Type B pancreatic cell (in vitro differentiated cells): ENCODE data around the gene PIWIL4. TPM values are rescaled to one million over a fixed set of nuclear protein-coding genes. Genes with fewer than 3 reads are reported as not detected.

Experiments
- DNase-seq: peaks from one replicate; pipeline ENCODE4 v3.0.0; 2021; ENCODE audit warnings: mixed read lengths; ENCODE audit not compliant: unreplicated experiment; ENCODE audit errors: extremely low spot score
- H3K27ac Mint-ChIP-seq: 2 replicates; pipeline ENCODE4 v1.8.0; 2021; ENCODE audit warnings: mild to moderate bottlenecking, mixed read lengths
- H3K27me3 Mint-ChIP-seq: 2 replicates; pipeline ENCODE4 v1.8.0; 2021; ENCODE audit warnings: mixed read lengths
- H3K36me3 Mint-ChIP-seq: 2 replicates; pipeline ENCODE4 v1.8.0; 2021; ENCODE audit warnings: mixed read lengths
- H3K4me1 Mint-ChIP-seq: one replicate; pipeline ENCODE4 v1.8.0; 2021; ENCODE audit warnings: mixed read lengths; ENCODE audit not compliant: unreplicated experiment
- H3K4me3 Mint-ChIP-seq: 2 replicates; pipeline ENCODE4 v1.8.0; 2021; ENCODE audit warnings: mild to moderate bottlenecking, mixed read lengths
- H3K9me3 Mint-ChIP-seq: 2 replicates; pipeline ENCODE4 v1.8.0; 2021; ENCODE audit warnings: mixed read lengths
- total RNA-seq: library from RNA; stranded (reverse); gene quantifications from 2 replicates; pipeline ENCODE4 v1.2.1, GENCODE V29; 2021; ENCODE audit warnings: low replicate concordance
- TF ChIP-seq, protein P1 (sequence below): fragments of 200-600 bp; sonication (generic); conservative IDR thresholded peaks from 2 replicates; pipeline ENCODE4 v1.5.0; 2021; ENCODE audit warnings: antibody characterized with exemption, mild to moderate bottlenecking

PIWIL4 gene
- total RNA-seq, 1 donor from 2014 or later = 4.2 TPM

- Mint-ChIP-seq H3K9me3 (no peaks in the 10 kb centered on the region), H3K36me3 (peaks cover 11% of the 10 kb centered on the region), H3K27ac (peak overlapping the region; percentile 17), H3K4me1 (peaks cover 12% of the 10 kb centered on the region), H3K4me3 (no peak overlapping the region), H3K27me3 (no peaks in the 10 kb centered on the region)
- no peak for DNase-seq
- TF ChIP-seq, protein P1, sequence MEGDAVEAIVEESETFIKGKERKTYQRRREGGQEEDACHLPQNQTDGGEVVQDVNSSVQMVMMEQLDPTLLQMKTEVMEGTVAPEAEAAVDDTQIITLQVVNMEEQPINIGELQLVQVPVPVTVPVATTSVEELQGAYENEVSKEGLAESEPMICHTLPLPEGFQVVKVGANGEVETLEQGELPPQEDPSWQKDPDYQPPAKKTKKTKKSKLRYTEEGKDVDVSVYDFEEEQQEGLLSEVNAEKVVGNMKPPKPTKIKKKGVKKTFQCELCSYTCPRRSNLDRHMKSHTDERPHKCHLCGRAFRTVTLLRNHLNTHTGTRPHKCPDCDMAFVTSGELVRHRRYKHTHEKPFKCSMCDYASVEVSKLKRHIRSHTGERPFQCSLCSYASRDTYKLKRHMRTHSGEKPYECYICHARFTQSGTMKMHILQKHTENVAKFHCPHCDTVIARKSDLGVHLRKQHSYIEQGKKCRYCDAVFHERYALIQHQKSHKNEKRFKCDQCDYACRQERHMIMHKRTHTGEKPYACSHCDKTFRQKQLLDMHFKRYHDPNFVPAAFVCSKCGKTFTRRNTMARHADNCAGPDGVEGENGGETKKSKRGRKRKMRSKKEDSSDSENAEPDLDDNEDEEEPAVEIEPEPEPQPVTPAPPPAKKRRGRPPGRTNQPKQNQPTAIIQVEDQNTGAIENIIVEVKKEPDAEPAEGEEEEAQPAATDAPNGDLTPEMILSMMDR = no peak
Measured at GRCh38 chr11:94581926-94582325, 14.8 kb downstream of the PIWIL4 start.

DNA sequence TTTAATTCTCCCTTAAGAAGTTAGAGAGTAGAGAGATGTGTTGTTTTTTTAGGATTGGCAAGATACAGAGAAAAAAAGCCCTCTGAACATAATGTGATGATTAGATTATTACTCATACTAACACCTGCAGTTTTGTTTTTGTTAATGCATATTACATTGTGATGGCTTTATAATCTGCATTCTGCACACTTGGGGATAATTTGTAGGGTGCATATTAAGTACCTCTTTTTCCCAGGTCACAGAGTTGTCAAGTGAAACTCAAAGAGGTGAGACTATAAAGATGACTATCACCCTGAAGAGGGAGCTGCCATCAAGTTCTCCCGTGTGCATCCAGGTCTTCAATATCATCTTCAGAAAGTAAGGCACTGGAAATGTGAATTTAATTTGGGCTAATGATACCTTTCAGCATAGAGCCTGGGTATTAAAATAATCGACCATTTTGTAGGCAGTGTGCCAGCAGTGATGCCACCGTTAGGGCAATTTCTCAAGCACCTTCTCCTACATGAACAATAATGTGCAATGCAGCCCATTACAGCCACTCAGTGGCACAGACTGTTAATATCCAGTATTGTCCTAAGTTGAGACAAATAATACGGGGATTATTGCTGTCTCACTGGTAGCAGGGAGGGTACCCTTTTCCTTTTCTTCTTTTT, 16.2 kb downstream of the PIWIL4 start:
- H3K4me1 Mint-ChIP-seq = peaks cover 24% of the 10 kb centered on the region
- TF ChIP-seq, protein P1 = no peak
- no peaks in the 10 kb centered on the region for H3K27me3 Mint-ChIP-seq
- no peak for DNase-seq
- no peak overlapping the region for H3K4me3 Mint-ChIP-seq
- peaks cover 8% of the 10 kb centered on the region for H3K36me3 Mint-ChIP-seq
- no peaks in the 10 kb centered on the region for H3K9me3 Mint-ChIP-seq
- H3K27ac Mint-ChIP-seq = peak overlapping the region; percentile 42

DNA sequence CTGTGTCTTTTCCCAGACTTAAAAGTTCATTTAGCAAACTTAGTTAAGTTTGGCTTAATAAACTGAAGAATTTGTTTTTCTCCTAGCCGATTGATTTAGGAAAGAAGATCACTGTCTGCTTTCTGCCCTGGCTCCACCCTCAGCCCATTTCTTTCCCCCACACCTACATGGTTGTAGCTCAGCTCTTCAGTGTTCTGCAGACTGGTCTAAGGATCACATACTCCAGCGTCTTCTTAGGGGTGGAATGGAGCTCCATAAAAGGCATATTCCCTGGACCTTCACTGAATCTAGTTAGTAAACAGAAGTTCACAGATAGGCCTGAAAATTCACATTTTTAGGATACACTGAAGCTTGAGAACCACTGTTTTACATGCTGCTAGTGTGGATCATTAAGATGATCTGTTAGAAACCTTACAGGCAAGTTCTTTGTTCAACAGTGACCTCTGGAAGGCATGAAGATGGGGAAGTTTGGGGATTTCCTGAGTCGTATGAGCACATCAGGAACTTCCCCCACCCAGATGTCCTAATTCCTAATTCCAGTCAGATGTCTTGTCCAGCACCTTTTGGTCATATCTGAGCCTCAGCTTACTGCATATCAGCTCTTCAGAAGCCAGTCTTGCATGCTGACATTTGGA, 16.8 kb downstream of the PIWIL4 start:
- TF ChIP-seq, protein P1 = no peak
- DNase-seq = no peak
- Mint-ChIP-seq H3K4me3 (no peak overlapping the region), H3K4me1 (peaks cover 30% of the 10 kb centered on the region), H3K27me3 (no peaks in the 10 kb centered on the region), H3K9me3 (no peaks in the 10 kb centered on the region), H3K27ac (peak overlapping the region; percentile 42), H3K36me3 (peaks cover 7% of the 10 kb centered on the region)

GRCh38 chr11:94584978-94585377, 17.8 kb downstream of the PIWIL4 start:
- no peak for DNase-seq
- Mint-ChIP-seq H3K36me3 (peaks cover 9% of the 10 kb centered on the region), H3K4me1 (peaks cover 40% of the 10 kb centered on the region), H3K4me3 (no peak overlapping the region), H3K27me3 (no peaks in the 10 kb centered on the region), H3K27ac (no peak overlapping the region), H3K9me3 (no peaks in the 10 kb centered on the region)
- TF ChIP-seq, protein P1 = no peak

DNA sequence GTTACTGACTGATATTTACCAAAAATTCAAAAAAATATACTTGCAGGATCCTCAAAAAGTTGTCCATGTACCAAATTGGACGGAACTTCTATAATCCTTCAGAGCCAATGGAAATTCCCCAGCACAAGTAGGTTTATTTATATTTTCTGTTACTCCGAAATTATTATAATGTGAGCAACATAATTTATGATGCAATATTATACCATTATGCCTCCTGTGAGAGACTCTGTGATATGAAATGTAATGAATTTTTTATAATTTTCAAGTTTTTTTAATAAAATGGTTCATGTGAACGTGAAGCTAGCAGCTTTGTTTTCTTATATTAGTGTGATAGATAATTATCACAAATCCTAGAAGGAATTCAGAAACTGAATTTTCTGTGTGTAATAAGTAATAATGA, 18.2 kb downstream of the PIWIL4 start:
- TF ChIP-seq, protein P1 = no peak
- DNase-seq = no peak
- H3K36me3 Mint-ChIP-seq = peaks cover 13% of the 10 kb centered on the region
- H3K4me3 Mint-ChIP-seq = no peak overlapping the region
- H3K27me3 Mint-ChIP-seq = no peaks in the 10 kb centered on the region
- H3K4me1 Mint-ChIP-seq = peaks cover 44% of the 10 kb centered on the region
- H3K27ac Mint-ChIP-seq = peak overlapping the region; percentile 87
- H3K9me3 Mint-ChIP-seq = no peaks in the 10 kb centered on the region
